ENCODE results near the gene TCF4. TPM values are rescaled to one million over a fixed set of nuclear protein-coding genes. Genes with fewer than 3 reads are reported as not detected.

Gene TCF4
- total RNA-seq (374 and 390 TPM in 2 replicates), polyA plus RNA-seq (183 and 204 TPM in 2 replicates), polyA minus RNA-seq (1,051 and 1,092 TPM in 2 replicates), Bru-seq, nascent RNA (percentile 99 among the genes with signal in this experiment), BruChase-seq, experiment 1, labeled RNA remaining after a 6-hour chase (percentile 87 among the genes with signal in this experiment), BruChase-seq, experiment 2, labeled RNA remaining after a 2-hour chase (percentile 92 among the genes with signal in this experiment)
- polyA plus RNA-seq (2011; cell fraction: cytosol; rRNA removed), result 105 and 111 TPM in 2 replicates
- polyA plus RNA-seq (2011; cell fraction: nucleus; rRNA removed), result 339 and 369 TPM in 2 replicates
- polyA plus RNA-seq (2012), result 89.6 and 91.0 TPM in 2 replicates
- not detected for polyA minus RNA-seq (2011; cell fraction: cytosol; rRNA and poly(A)+ RNA removed)
- 1,225 and 1,558 TPM in 2 replicates for polyA minus RNA-seq (2011; cell fraction: nucleus; rRNA and poly(A)+ RNA removed)
- long read RNA-seq, full-length matches to known transcripts, result 58 of 317 reads
- long read RNA-seq, partial matches to known transcripts, result 99 of 317 reads
- long read RNA-seq, other reads (novel, unspliced or antisense), result 160 of 317 reads

- Histone ChIP-seq H3K9ac (replicated peaks; ENCODE audit: extremely low read depth, insufficient read depth, low read length) (peak within 1 kb of the TSS; percentile 100), H3K9me3 (replicated peaks; ENCODE audit: control insufficient read depth, insufficient read depth, low read length) (no peaks in the 10 kb centered on the region), H3K4me3 (replicated peaks in 1 of 3; ENCODE audit: insufficient read depth in 1 of 3, low read depth in 1 of 3, low read length in 3 of 3) (peak within 1 kb of the TSS; percentile 87 to 100 (median 98)), H3K79me2 (ENCODE audit: control insufficient read depth, insufficient read depth, low read length) (peaks cover 46% of the 10 kb centered on the region), H3K4me1 (ENCODE audit: control insufficient read depth, extremely low read depth, insufficient read depth, low read length) (peaks cover 29% of the 10 kb centered on the region), H3K4me2 (ENCODE audit: insufficient read depth, low read length) (peak within 1 kb of the TSS; percentile 96), H3K27ac (ENCODE audit: insufficient read depth, low read depth, low read length) (peak within 1 kb of the TSS; percentile 96), H2AFZ (ENCODE audit: low read depth, low read length) (peak within 1 kb of the TSS; percentile 26), H3K27me3 (ENCODE audit: control insufficient read depth in 2 of 2, insufficient read depth in 2 of 2, low read length in 2 of 2) (no peaks in the 10 kb centered on the region), H3K36me3 (ENCODE audit: control insufficient read depth in 2 of 2, extremely low read depth in 1 of 2, insufficient read depth in 2 of 2, low read length in 2 of 2) (peaks cover 0 to 9% of the 10 kb centered on the region in 2 experiments), H3K9me1 (replicated peaks; ENCODE audit: control insufficient read depth, extremely low read depth, insufficient read depth, low read length) (no peaks in the 10 kb centered on the region), H4K20me1 (replicated peaks; ENCODE audit: control insufficient read depth, extremely low read depth, insufficient read depth, low read length) (no peaks in the 10 kb centered on the region)
- intact Hi-C loops (cut with micrococcal nuclease), result loop anchor here (1.0 to 10.0 kb wide), 11 partner anchors 78 to 869 kb away; no protein-coding TSS in a partner anchor
- BruUV-seq (replicated peaks), result TSS peak; percentile 53
- DNase-seq (ENCODE audit: low read depth, low spot score) (peak; percentile 66), FAIRE-seq (peak; percentile 15)
- CTCF ChIA-PET, result interaction anchor here (0.6 to 2.0 kb wide), 4 partner anchors 173 to 354 kb away, joined by 3 to 9 read pairs (median 6); no protein-coding TSS in a partner anchor
- no peak for TF ChIP-seq MAX (IDR thresholded peaks at IDR 0.05; ENCODE audit: insufficient read depth, insufficient read length)
- TF ChIP-seq MYC (IDR thresholded peaks at IDR 0.05; ENCODE audit: low read depth, low read length), result no peak
- no peak for TF ChIP-seq EZH2 (IDR thresholded peaks at IDR 0.05; ENCODE audit: borderline replicate concordance, low read depth, low read length, severe bottlenecking)
- no peak for TF ChIP-seq POLR2AphosphoS5 (IDR thresholded peaks at IDR 0.05; ENCODE audit: insufficient read depth, low read depth, low read length)
- no peak for TF ChIP-seq GATA2 (IDR thresholded peaks at IDR 0.05; ENCODE audit: insufficient read depth, insufficient read length, low read depth, low read length)
- no peak for TF ChIP-seq JUN (IDR thresholded peaks at IDR 0.05; ENCODE audit: borderline replicate concordance, insufficient read depth, insufficient read length, low read depth)
- no peak for TF ChIP-seq FOS (IDR thresholded peaks at IDR 0.05; ENCODE audit: borderline replicate concordance, insufficient read depth, low read length)
- no peak for TF ChIP-seq POLR2A (IDR thresholded peaks at IDR 0.05; ENCODE audit: low read depth, low read length)
- no peak for TF ChIP-seq CTCF (IDR thresholded peaks at IDR 0.05; ENCODE audit: extremely low read depth in 1 of 2, insufficient read depth in 1 of 2, low read depth in 1 of 2, low read length in 2 of 2)
- POLR2A ChIA-PET, result interaction anchor here (1.0 kb wide), 1 partner anchor 192 kb away, joined by 3 read pairs; no protein-coding TSS in a partner anchor
- dilution Hi-C loops (cut with MboI; ENCODE audit: extremely low pct_ligation_motif_present, low sequenced_read_pairs), result no loop called here
These were observed at the start of gene TCF4 for GRCh38 chr18:55588111-55588869. Gene TCF4, minus strand, starts transcription at chr18:55588192. Its CDS starts 1,076 bp downstream, at chr18:55587116.
